ENCODE measurements around the gene KRT1.

DNA sequence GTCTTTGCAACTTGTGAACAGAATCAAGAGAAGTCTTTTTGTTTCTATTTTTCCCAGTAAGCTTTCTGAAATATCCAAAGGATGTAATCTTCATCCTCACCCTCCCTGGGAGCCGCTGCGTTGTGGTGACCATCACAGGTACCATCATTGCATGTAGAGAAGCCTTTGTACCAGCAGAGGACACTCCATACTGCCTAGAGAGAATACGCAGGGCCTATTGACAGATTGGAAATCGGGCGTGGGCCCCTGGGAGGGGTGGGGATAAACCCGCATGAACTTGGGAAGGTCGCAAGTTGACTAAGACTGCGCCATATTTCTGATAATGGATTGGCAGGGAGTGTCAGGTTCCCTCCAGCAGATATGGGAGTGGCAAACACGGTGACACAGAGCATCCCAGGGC is 12.7 kb downstream of the KRT1 start:
- TF ChIP-seq, protein P1, sequence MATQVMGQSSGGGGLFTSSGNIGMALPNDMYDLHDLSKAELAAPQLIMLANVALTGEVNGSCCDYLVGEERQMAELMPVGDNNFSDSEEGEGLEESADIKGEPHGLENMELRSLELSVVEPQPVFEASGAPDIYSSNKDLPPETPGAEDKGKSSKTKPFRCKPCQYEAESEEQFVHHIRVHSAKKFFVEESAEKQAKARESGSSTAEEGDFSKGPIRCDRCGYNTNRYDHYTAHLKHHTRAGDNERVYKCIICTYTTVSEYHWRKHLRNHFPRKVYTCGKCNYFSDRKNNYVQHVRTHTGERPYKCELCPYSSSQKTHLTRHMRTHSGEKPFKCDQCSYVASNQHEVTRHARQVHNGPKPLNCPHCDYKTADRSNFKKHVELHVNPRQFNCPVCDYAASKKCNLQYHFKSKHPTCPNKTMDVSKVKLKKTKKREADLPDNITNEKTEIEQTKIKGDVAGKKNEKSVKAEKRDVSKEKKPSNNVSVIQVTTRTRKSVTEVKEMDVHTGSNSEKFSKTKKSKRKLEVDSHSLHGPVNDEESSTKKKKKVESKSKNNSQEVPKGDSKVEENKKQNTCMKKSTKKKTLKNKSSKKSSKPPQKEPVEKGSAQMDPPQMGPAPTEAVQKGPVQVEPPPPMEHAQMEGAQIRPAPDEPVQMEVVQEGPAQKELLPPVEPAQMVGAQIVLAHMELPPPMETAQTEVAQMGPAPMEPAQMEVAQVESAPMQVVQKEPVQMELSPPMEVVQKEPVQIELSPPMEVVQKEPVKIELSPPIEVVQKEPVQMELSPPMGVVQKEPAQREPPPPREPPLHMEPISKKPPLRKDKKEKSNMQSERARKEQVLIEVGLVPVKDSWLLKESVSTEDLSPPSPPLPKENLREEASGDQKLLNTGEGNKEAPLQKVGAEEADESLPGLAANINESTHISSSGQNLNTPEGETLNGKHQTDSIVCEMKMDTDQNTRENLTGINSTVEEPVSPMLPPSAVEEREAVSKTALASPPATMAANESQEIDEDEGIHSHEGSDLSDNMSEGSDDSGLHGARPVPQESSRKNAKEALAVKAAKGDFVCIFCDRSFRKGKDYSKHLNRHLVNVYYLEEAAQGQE (IDR thresholded peaks at IDR 0.05; ENCODE audit: low read depth, low read length) = no peak
- TF ChIP-seq, protein P2, sequence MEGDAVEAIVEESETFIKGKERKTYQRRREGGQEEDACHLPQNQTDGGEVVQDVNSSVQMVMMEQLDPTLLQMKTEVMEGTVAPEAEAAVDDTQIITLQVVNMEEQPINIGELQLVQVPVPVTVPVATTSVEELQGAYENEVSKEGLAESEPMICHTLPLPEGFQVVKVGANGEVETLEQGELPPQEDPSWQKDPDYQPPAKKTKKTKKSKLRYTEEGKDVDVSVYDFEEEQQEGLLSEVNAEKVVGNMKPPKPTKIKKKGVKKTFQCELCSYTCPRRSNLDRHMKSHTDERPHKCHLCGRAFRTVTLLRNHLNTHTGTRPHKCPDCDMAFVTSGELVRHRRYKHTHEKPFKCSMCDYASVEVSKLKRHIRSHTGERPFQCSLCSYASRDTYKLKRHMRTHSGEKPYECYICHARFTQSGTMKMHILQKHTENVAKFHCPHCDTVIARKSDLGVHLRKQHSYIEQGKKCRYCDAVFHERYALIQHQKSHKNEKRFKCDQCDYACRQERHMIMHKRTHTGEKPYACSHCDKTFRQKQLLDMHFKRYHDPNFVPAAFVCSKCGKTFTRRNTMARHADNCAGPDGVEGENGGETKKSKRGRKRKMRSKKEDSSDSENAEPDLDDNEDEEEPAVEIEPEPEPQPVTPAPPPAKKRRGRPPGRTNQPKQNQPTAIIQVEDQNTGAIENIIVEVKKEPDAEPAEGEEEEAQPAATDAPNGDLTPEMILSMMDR (IDR thresholded peaks at IDR 0.05 in 2 of 3, conservative IDR thresholded peaks at IDR 0.05 in 1 of 3; ENCODE audit: control insufficient read depth in 2 of 3, extremely low read depth in 1 of 3, insufficient read depth in 1 of 3, low read depth in 3 of 3, low read length in 3 of 3) = peak in 2 of 3 experiments; percentile 8 to 14; a peak in 1 of 6 replicates
- no peak for TF ChIP-seq POLR2AphosphoS2 (IDR thresholded peaks at IDR 0.05; ENCODE audit: low read depth, low read length)
- TF ChIP-seq YY1 (IDR thresholded peaks at IDR 0.05; ENCODE audit: low read depth, low read length) = no peak
- no peak for TF ChIP-seq MTA2 (IDR thresholded peaks at IDR 0.05; ENCODE audit: low read depth)
- no peak for TF ChIP-seq SMC3 (IDR thresholded peaks at IDR 0.05; ENCODE audit: borderline replicate concordance, low read length)
- no peak for TF ChIP-seq POLR2AphosphoS5 (IDR thresholded peaks at IDR 0.05; ENCODE audit: low read length)
- no peak for TF ChIP-seq POLR2A (IDR thresholded peaks at IDR 0.05; ENCODE audit: low read depth, low read length)
- no peak for TF ChIP-seq SIN3A (IDR thresholded peaks at IDR 0.05; ENCODE audit: low read depth, low read length)

All from GM12878 (cell line).